ENCODE measurements around the gene HEXB. TPM values are rescaled to one million over a fixed set of nuclear protein-coding genes. Genes with fewer than 3 reads are reported as not detected.
A peak's percentile ranks its signal among the peaks of the same experiment; 100 is the strongest.

HEXB gene
- total and polyA plus RNA-seq, 3 donors from 2014 or later: 44.6 to 82.5 (median 59.5) TPM

GRCh38 chr5:74641735-74642542 lies 43.1 kb upstream of the HEXB start:
- Histone ChIP-seq H3K4me3 (peak overlapping the region; percentile 81 to 95), H3K27me3 (no peaks in the 10 kb centered on the region), H3K9me3 (no peaks in the 10 kb centered on the region), H3K4me1 (peaks cover 3% of the 10 kb centered on the region), H3K36me3 (ENCODE audit: low read depth, missing control alignments) (no peaks in the 10 kb centered on the region), H3K27ac (peak overlapping the region; percentile 72 to 91)
- 3% methylated on average over 28 of the region's 28 CpGs for WGBS, 2 donors
- no peak for TF ChIP-seq POLR2A (IDR thresholded peaks at IDR 0.05)
- TF ChIP-seq, protein P1, sequence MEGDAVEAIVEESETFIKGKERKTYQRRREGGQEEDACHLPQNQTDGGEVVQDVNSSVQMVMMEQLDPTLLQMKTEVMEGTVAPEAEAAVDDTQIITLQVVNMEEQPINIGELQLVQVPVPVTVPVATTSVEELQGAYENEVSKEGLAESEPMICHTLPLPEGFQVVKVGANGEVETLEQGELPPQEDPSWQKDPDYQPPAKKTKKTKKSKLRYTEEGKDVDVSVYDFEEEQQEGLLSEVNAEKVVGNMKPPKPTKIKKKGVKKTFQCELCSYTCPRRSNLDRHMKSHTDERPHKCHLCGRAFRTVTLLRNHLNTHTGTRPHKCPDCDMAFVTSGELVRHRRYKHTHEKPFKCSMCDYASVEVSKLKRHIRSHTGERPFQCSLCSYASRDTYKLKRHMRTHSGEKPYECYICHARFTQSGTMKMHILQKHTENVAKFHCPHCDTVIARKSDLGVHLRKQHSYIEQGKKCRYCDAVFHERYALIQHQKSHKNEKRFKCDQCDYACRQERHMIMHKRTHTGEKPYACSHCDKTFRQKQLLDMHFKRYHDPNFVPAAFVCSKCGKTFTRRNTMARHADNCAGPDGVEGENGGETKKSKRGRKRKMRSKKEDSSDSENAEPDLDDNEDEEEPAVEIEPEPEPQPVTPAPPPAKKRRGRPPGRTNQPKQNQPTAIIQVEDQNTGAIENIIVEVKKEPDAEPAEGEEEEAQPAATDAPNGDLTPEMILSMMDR (IDR thresholded peaks at IDR 0.05): peak; percentile 61 to 83 (median 80)
- DNase-seq: peak; percentile 75
- intact Hi-C loops (cut with DNase I; ENCODE audit: low total_unique reads): loop anchor here (5.0 kb wide), 2 partner anchors 605 to 740 kb away; no protein-coding TSS in a partner anchor

DNA sequence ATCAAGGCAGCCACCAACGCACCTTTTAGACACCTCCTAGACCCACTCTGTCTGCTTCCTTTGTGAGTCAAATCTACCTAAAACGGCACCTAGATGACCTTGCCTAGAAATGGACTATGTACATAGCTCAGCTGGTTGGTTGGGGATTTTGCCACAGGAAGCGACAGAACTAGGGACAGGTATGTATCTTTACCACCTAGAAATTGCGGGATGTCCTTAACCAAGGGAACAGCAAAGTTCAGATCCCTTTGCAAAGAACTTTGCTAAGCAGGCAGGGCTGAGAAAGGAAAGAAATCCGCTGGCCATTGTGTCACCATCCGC lies 42.5 kb upstream of the HEXB start:
- intact Hi-C loops (cut with DNase I; ENCODE audit: low total_unique reads): loop anchor here (5.0 kb wide), 2 partner anchors 605 to 740 kb away; no protein-coding TSS in a partner anchor
- Histone ChIP-seq H3K27ac (no peak overlapping the region), H3K9me3 (no peaks in the 10 kb centered on the region), H3K36me3 (ENCODE audit: low read depth, missing control alignments) (no peaks in the 10 kb centered on the region), H3K27me3 (no peaks in the 10 kb centered on the region), H3K4me1 (peaks cover 4% of the 10 kb centered on the region), H3K4me3 (no peak overlapping the region)
- TF ChIP-seq POLR2A (IDR thresholded peaks at IDR 0.05): no peak
- TF ChIP-seq, protein P1 (IDR thresholded peaks at IDR 0.05): no peak
- DNase-seq: no peak
- 64 to 65% methylated on average over 6 of the region's 6 CpGs for WGBS, 2 donors

DNA sequence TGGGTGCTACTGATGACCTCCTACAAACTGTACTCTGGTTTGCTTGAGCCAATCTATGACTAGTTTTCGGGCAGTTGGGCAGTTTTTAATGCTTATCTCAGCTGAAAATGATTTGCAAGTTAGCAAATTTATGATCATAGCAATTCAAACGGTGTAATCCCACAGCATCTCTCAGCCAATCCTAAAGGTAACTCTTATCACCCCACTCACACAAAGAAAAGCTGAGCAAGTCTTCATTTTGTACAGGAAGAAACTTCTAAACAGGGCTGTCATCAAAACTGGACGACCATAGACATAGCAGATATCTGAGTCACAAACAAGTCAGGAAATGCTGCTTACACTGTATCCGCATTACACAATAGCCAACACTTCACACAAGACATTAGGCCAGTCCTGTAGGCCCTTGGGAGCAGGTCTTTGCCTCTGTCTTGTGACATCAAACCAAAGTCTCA lies 41.9 kb upstream of the HEXB start:
- no peak for DNase-seq
- WGBS, 2 donors: 62 to 66% methylated on average over 4 of the region's 4 CpGs
- intact Hi-C loops (cut with DNase I; ENCODE audit: low total_unique reads): loop anchor here (5.0 kb wide), 2 partner anchors 606 to 741 kb away; no protein-coding TSS in a partner anchor
- Histone ChIP-seq H3K4me3 (no peak overlapping the region), H3K36me3 (ENCODE audit: low read depth, missing control alignments) (no peaks in the 10 kb centered on the region), H3K27ac (no peak overlapping the region), H3K4me1 (peaks cover 4% of the 10 kb centered on the region), H3K27me3 (no peaks in the 10 kb centered on the region), H3K9me3 (no peaks in the 10 kb centered on the region)
- TF ChIP-seq, protein P1 (IDR thresholded peaks at IDR 0.05): no peak
- TF ChIP-seq POLR2A (IDR thresholded peaks at IDR 0.05): no peak

DNA sequence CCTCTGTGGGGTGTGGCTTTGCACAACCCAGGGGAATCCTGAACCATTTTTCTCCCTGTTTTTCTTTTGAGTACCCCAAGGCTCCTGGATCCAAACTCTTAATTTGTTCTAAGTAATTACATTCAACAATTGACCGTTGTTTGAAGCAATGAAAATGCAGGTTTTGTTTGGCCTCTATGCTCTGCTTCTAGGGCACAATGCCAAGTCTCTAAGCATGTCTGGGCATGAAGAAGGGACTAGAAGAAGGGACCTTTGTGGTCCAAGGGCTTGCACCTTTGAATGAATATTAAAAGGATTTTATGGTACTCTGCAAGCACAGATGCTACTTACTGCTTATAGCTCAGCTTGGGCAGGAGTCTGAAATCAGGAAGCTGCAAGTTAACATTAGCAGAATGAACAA lies 37.9 kb upstream of the HEXB start:
- TF ChIP-seq, protein P1 (IDR thresholded peaks at IDR 0.05): no peak
- TF ChIP-seq POLR2A (IDR thresholded peaks at IDR 0.05): no peak
- no peak overlapping the region for H3K4me3 ChIP-seq
- no peak for DNase-seq
- H3K27ac ChIP-seq: no peak overlapping the region
- H3K4me1 ChIP-seq: peaks cover 4% of the 10 kb centered on the region
- H3K27me3 ChIP-seq: no peaks in the 10 kb centered on the region
- H3K9me3 ChIP-seq: no peaks in the 10 kb centered on the region
- 55 to 58% methylated on average over 1 of the region's 1 CpG for WGBS, 2 donors
- no peaks in the 10 kb centered on the region for H3K36me3 ChIP-seq (ENCODE audit: low read depth, missing control alignments)
- intact Hi-C loops (cut with DNase I; ENCODE audit: low total_unique reads): no loop called here
